Measurements from ENCODE around the gene BRF1. TPM values are rescaled to one million over a fixed set of nuclear protein-coding genes. Genes with fewer than 3 reads are reported as not detected.

The BRF1 gene
- polyA plus RNA-seq, 1 of the 3 experiments (the other 2 are of a cell fraction) = 15.7 TPM

DNA sequence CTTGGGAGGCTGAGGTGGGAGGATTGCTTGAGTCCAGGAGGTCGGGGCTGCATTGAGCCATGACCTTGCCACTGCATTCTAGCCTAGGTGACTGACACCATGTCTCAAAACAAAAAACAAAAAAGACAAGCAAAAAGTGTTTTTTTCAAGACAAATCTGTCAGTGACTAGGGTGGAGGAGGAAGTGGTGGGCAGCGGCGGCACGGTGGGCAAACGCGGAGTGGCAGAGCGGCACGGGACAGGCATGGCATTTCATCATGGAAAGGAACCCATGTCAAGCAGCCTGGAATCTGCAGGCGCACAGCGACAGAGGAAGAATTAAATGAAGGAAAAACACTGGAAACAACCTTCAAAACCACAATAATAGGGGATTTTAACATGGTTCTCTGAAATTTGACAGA is 56.5 kb downstream of the BRF1 start:
- Histone ChIP-seq H3K27me3 (ENCODE audit: insufficient read depth) (no peaks in the 10 kb centered on the region), H3K4me2 (no peak overlapping the region), H3K4me3 (ENCODE audit: low read depth in 2 of 2, low read length in 1 of 2) (no peak overlapping the region), H3K9me2 (no peaks in the 10 kb centered on the region), H3K9me3 (no peaks in the 10 kb centered on the region), H3F3A (replicated peaks; ENCODE audit: insufficient read depth) (peaks cover 3% of the 10 kb centered on the region), H3K36me3 (replicated peaks in 1 of 2; ENCODE audit: control insufficient read depth in 1 of 2, insufficient read depth in 2 of 2, low read length in 1 of 2) (peaks cover 8 to 9% of the 10 kb centered on the region in 2 experiments), H3K79me2 (ENCODE audit: insufficient read depth) (peaks cover 59% of the 10 kb centered on the region), H4K20me1 (ENCODE audit: insufficient read depth) (0 out of 2 replicates have a peak, but pooled peaks cover 7% of the 10 kb centered on the region), H3K9ac (no peak overlapping the region), H3K27ac (ENCODE audit: low read depth in 2 of 2, low read length in 1 of 2) (no peak overlapping the region), H3K4me1 (ENCODE audit: control insufficient read depth in 1 of 2, insufficient read depth in 2 of 2, low read depth in 1 of 2, low read length in 1 of 2) (peaks cover 8 to 11% of the 10 kb centered on the region in 2 experiments; a peak in 2 of 4 replicates), H2AFZ (ENCODE audit: low read depth) (no peak overlapping the region)
- ChIA-PET POLR2A (no interaction called here), CTCF (interaction anchor here (0.8 kb wide), 1 partner anchor 41 kb away, joined by 3 read pairs; no protein-coding TSS in a partner anchor)
- no peak for DNase-seq
- WGBS (ENCODE audit: low lambda C conversion rate) = 98% methylated on average over 10 of the region's 10 CpGs
- TF ChIP-seq POLR2AphosphoS5 (IDR thresholded peaks at IDR 0.05; ENCODE audit: low read depth, low read length) = no peak
- no peak for TF ChIP-seq MXI1 (IDR thresholded peaks at IDR 0.05; ENCODE audit: low read depth, low read length)
- TF ChIP-seq TAF1 (IDR thresholded peaks at IDR 0.05; ENCODE audit: borderline replicate concordance, low read depth, low read length) = no peak
- TF ChIP-seq EP300 (IDR thresholded peaks at IDR 0.05; ENCODE audit: borderline replicate concordance in 1 of 2, low read depth in 1 of 2, low read length in 1 of 2) = no peak
- TF ChIP-seq, protein P1, sequence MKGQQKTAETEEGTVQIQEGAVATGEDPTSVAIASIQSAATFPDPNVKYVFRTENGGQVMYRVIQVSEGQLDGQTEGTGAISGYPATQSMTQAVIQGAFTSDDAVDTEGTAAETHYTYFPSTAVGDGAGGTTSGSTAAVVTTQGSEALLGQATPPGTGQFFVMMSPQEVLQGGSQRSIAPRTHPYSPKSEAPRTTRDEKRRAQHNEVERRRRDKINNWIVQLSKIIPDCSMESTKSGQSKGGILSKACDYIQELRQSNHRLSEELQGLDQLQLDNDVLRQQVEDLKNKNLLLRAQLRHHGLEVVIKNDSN (IDR thresholded peaks at IDR 0.05; ENCODE audit: borderline replicate concordance, low read depth) = no peak
- no peak for TF ChIP-seq GABPA (IDR thresholded peaks at IDR 0.05; ENCODE audit: low read depth)
- no peak for TF ChIP-seq NRF1 (IDR thresholded peaks at IDR 0.05; ENCODE audit: low read depth, low read length)
- no peak for TF ChIP-seq EZH2phosphoT487 (IDR thresholded peaks at IDR 0.05; ENCODE audit: borderline replicate concordance, low read depth)
- TF ChIP-seq FOXM1 (IDR thresholded peaks at IDR 0.05; ENCODE audit: low read depth) = no peak
- TF ChIP-seq CHD2 (IDR thresholded peaks at IDR 0.05; ENCODE audit: low read length, partially characterized antibody) = no peak
- no peak for TF ChIP-seq TCF12 (IDR thresholded peaks at IDR 0.05)

DNA sequence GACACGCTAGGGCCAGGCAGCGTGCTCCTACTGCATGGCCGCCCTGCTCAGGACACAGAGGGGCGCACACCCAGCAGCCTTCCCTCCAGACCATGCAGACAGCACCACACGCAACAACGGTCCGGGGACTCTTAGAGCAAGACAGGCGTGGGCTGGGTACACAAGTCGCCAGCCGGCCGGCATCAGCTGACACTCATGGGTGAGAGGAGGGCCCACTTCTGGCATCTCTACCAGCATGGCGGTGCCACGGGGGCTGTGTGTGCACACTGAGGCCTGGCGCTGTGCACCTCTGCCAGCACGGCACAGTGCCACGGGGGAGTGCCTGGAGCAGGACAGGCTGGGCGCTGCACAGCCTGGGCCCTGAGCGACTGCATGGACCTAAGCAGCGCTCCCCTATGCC is 59.2 kb downstream of the BRF1 start:
- 80% methylated on average over 1 of the region's 19 CpGs for WGBS (ENCODE audit: low lambda C conversion rate)
- no peak for DNase-seq
- no peak overlapping the region for H2AFZ ChIP-seq (ENCODE audit: low read depth)
- no peaks in the 10 kb centered on the region for H3K9me2 ChIP-seq
- H3K9me3 ChIP-seq = no peaks in the 10 kb centered on the region
- H3K79me2 ChIP-seq (ENCODE audit: insufficient read depth) = peaks cover 43% of the 10 kb centered on the region
- ChIA-PET CTCF (no interaction called here), POLR2A (interaction anchor here (0.6 kb wide), 1 partner anchor 8 kb away, joined by 4 read pairs; no protein-coding TSS in a partner anchor)
- H4K20me1 ChIP-seq (ENCODE audit: insufficient read depth) = 0 out of 2 replicates have a peak, but pooled peaks cover 7% of the 10 kb centered on the region
- no peak overlapping the region for H3K27ac ChIP-seq (ENCODE audit: low read depth in 2 of 2, low read length in 1 of 2)
- peaks cover 3% of the 10 kb centered on the region for H3F3A ChIP-seq (replicated peaks; ENCODE audit: insufficient read depth)
- H3K27me3 ChIP-seq (ENCODE audit: insufficient read depth) = no peaks in the 10 kb centered on the region
- no peaks in the 10 kb centered on the region for H3K4me1 ChIP-seq (ENCODE audit: control insufficient read depth in 1 of 2, insufficient read depth in 2 of 2, low read depth in 1 of 2, low read length in 1 of 2)
- no peak overlapping the region for H3K9ac ChIP-seq
- H3K4me2 ChIP-seq = no peak overlapping the region
- peaks cover 0 to 3% of the 10 kb centered on the region in 2 experiments for H3K36me3 ChIP-seq (replicated peaks in 1 of 2; ENCODE audit: control insufficient read depth in 1 of 2, insufficient read depth in 2 of 2, low read length in 1 of 2)
- no peak overlapping the region for H3K4me3 ChIP-seq (ENCODE audit: low read depth in 2 of 2, low read length in 1 of 2)
- TF ChIP-seq, protein P2, sequence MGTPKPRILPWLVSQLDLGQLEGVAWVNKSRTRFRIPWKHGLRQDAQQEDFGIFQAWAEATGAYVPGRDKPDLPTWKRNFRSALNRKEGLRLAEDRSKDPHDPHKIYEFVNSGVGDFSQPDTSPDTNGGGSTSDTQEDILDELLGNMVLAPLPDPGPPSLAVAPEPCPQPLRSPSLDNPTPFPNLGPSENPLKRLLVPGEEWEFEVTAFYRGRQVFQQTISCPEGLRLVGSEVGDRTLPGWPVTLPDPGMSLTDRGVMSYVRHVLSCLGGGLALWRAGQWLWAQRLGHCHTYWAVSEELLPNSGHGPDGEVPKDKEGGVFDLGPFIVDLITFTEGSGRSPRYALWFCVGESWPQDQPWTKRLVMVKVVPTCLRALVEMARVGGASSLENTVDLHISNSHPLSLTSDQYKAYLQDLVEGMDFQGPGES (IDR thresholded peaks at IDR 0.05; ENCODE audit: low read depth, low read length) = no peak
- no peak for TF ChIP-seq JUND (IDR thresholded peaks at IDR 0.05)
- no peak for TF ChIP-seq RCOR1 (IDR thresholded peaks at IDR 0.05; ENCODE audit: low read length)
- TF ChIP-seq SMC3 (IDR thresholded peaks at IDR 0.05; ENCODE audit: low read depth, low read length) = no peak
- no peak for TF ChIP-seq POLR2AphosphoS5 (IDR thresholded peaks at IDR 0.05; ENCODE audit: low read depth, low read length)
- no peak for TF ChIP-seq MEF2A (IDR thresholded peaks at IDR 0.05; ENCODE audit: borderline replicate concordance, low read depth)
- TF ChIP-seq, protein P3, sequence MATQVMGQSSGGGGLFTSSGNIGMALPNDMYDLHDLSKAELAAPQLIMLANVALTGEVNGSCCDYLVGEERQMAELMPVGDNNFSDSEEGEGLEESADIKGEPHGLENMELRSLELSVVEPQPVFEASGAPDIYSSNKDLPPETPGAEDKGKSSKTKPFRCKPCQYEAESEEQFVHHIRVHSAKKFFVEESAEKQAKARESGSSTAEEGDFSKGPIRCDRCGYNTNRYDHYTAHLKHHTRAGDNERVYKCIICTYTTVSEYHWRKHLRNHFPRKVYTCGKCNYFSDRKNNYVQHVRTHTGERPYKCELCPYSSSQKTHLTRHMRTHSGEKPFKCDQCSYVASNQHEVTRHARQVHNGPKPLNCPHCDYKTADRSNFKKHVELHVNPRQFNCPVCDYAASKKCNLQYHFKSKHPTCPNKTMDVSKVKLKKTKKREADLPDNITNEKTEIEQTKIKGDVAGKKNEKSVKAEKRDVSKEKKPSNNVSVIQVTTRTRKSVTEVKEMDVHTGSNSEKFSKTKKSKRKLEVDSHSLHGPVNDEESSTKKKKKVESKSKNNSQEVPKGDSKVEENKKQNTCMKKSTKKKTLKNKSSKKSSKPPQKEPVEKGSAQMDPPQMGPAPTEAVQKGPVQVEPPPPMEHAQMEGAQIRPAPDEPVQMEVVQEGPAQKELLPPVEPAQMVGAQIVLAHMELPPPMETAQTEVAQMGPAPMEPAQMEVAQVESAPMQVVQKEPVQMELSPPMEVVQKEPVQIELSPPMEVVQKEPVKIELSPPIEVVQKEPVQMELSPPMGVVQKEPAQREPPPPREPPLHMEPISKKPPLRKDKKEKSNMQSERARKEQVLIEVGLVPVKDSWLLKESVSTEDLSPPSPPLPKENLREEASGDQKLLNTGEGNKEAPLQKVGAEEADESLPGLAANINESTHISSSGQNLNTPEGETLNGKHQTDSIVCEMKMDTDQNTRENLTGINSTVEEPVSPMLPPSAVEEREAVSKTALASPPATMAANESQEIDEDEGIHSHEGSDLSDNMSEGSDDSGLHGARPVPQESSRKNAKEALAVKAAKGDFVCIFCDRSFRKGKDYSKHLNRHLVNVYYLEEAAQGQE (IDR thresholded peaks at IDR 0.05; ENCODE audit: low read depth, low read length) = no peak
- TF ChIP-seq, protein P4, sequence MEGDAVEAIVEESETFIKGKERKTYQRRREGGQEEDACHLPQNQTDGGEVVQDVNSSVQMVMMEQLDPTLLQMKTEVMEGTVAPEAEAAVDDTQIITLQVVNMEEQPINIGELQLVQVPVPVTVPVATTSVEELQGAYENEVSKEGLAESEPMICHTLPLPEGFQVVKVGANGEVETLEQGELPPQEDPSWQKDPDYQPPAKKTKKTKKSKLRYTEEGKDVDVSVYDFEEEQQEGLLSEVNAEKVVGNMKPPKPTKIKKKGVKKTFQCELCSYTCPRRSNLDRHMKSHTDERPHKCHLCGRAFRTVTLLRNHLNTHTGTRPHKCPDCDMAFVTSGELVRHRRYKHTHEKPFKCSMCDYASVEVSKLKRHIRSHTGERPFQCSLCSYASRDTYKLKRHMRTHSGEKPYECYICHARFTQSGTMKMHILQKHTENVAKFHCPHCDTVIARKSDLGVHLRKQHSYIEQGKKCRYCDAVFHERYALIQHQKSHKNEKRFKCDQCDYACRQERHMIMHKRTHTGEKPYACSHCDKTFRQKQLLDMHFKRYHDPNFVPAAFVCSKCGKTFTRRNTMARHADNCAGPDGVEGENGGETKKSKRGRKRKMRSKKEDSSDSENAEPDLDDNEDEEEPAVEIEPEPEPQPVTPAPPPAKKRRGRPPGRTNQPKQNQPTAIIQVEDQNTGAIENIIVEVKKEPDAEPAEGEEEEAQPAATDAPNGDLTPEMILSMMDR (IDR thresholded peaks at IDR 0.05) = no peak
- TF ChIP-seq RAD21 (IDR thresholded peaks at IDR 0.05; ENCODE audit: low read length) = no peak
- no peak for TF ChIP-seq NFIC (IDR thresholded peaks at IDR 0.05; ENCODE audit: borderline replicate concordance)
- TF ChIP-seq MXI1 (IDR thresholded peaks at IDR 0.05; ENCODE audit: low read depth, low read length) = no peak
- TF ChIP-seq GABPA (IDR thresholded peaks at IDR 0.05; ENCODE audit: low read depth) = no peak
- TF ChIP-seq YY1 (IDR thresholded peaks at IDR 0.05; ENCODE audit: low read depth) = no peak
- TF ChIP-seq FOXJ3 (CRISPR knock-in tag; IDR thresholded peaks at IDR 0.05) = no peak
- no peak for TF ChIP-seq NRF1 (IDR thresholded peaks at IDR 0.05; ENCODE audit: low read depth, low read length)

Data from SK-N-SH (cell line).